Lower lobe of right lung (tissue), 2 donors: ENCODE measurements around the gene RUSC2. TPM values are rescaled to one million over a fixed set of nuclear protein-coding genes. Genes with fewer than 3 reads are reported as not detected.

Experiments used
- ATAC-seq, 2 donors: fragments of 200-7000 bp; cut with Tn5 transposase; one replicate each; pipeline ENCODE4 v1.9.1; 2020 to 2022; ENCODE audit warnings: mild to moderate bottlenecking in 2 of 2, moderate library complexity in 2 of 2
- DNase-seq: peaks from one replicate; pipeline ENCODE4 v3.0.0-alpha.2; 2020
- H3K27ac ChIP-seq: fragments of 200-600 bp; one replicate; pipeline ENCODE4 v1.8.0; 2022
- H3K27me3 ChIP-seq: fragments of 200-600 bp; one replicate; pipeline ENCODE4 v1.8.0; 2022; ENCODE audit warnings: low read depth
- H3K36me3 ChIP-seq: fragments of 200-600 bp; one replicate; pipeline ENCODE4 v1.8.0; 2022; ENCODE audit warnings: mild to moderate bottlenecking
- H3K4me1 ChIP-seq: fragments of 200-600 bp; one replicate; pipeline ENCODE4 v1.8.0; 2022
- H3K4me3 ChIP-seq: fragments of 200-600 bp; one replicate; pipeline ENCODE4 v1.8.0; 2022; ENCODE audit warnings: mild to moderate bottlenecking
- H3K9me3 ChIP-seq: fragments of 200-600 bp; one replicate; pipeline ENCODE4 v1.8.0; 2022
- intact Hi-C: fragments of 100-400 bp; cut with DNase I; formaldehyde crosslinking; loops from one replicate; pipeline ENCODE4 v1.11.0; 2022
- total RNA-seq: library from RNA; stranded (reverse); fragmentation: NEBNext Ultra II Directional; extraction: Animal tissue kit (Norgen Biotek cat#: 25700); gene quantifications from one replicate; pipeline ENCODE4 v1.2.1, GENCODE V29; 2021
- TF ChIP-seq, protein P1 (sequence below): fragments of 200-600 bp; IDR thresholded peaks from one replicate; pipeline ENCODE4 v1.8.0; 2022; ENCODE audit warnings: antibody characterized with exemption, mild to moderate bottlenecking
- donor health status: DM: no; HTN: yes; CAD: no; lungs with severe emphysema.

The RUSC2 gene
- total RNA-seq, 1 donor from 2014 or later: 23.6 TPM

DNA sequence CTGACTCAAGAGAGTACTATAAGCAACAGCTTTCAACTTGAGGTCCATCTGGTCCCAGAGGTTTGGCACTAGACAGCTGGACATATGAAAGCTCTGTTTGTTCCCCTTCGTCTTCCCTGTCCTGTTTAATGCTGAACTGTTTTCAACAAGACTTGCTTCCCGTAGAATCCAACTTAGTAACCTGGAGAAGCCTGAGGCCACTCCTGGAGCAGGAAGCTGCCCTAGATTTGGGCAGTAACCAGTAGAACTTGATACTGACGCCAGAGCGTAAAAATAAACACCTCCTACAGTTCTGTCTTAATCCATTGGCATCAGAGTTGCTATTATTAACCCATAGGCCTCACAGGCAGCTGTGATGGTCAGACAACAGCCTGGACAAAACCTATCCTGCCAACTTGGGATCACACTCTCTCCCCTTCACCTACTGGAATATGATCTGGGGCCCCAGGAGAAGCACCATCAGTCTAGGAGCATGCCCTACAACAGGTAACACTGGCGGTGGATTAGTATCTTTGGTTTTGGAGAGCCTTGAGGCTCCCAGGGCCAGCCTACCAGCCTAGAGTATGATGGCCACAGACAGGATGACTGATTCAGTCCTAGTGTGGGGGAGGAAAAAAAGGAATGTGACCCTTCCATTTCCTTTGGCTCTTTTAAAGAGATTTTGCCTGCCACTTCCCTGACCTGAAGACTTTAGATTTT is 29.2 kb downstream of the RUSC2 start:
- TF ChIP-seq, protein P1, sequence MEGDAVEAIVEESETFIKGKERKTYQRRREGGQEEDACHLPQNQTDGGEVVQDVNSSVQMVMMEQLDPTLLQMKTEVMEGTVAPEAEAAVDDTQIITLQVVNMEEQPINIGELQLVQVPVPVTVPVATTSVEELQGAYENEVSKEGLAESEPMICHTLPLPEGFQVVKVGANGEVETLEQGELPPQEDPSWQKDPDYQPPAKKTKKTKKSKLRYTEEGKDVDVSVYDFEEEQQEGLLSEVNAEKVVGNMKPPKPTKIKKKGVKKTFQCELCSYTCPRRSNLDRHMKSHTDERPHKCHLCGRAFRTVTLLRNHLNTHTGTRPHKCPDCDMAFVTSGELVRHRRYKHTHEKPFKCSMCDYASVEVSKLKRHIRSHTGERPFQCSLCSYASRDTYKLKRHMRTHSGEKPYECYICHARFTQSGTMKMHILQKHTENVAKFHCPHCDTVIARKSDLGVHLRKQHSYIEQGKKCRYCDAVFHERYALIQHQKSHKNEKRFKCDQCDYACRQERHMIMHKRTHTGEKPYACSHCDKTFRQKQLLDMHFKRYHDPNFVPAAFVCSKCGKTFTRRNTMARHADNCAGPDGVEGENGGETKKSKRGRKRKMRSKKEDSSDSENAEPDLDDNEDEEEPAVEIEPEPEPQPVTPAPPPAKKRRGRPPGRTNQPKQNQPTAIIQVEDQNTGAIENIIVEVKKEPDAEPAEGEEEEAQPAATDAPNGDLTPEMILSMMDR: no peak
- intact Hi-C loops: no loop called here
- Histone ChIP-seq H3K4me3 (no peak overlapping the region), H3K36me3 (no peaks in the 10 kb centered on the region), H3K9me3 (no peaks in the 10 kb centered on the region), H3K27me3 (no peaks in the 10 kb centered on the region), H3K4me1 (peaks cover 72% of the 10 kb centered on the region), H3K27ac (peak overlapping the region; percentile 71)
- ATAC-seq (peak; percentile 66 to 68), DNase-seq (no peak)

DNA sequence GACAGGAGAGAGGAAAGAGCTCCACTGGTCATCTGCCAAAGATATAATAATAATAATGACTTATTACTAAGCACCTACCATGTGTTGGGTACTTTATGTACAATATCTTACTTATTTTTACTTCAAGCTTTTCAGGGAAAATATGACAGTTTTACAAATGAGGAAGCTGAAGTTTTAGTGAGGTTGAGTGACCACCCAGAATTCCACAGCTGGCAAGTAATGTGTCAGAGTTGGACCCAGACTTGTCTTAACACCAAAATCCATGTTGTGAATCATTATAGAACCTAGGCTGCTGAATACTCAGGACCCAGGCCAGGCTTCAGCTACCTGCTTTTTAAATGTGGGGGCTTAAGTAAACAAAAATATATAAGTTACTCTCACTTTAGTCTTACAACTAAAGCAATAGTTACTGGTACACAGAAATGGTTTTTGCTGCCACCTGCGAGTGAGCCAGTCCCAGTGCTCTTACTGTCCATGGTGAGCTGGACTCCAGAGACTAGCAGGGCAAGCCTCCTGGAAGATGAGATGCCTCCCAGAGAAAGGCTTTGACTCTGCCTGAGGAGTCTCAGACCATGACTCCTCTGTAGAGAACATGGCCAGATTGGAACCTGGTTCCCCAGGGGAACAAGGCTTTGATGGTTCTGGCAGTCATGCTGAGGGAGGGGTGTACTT is 29.9 kb downstream of the RUSC2 start:
- Histone ChIP-seq H3K36me3 (no peaks in the 10 kb centered on the region), H3K27ac (peak overlapping the region; percentile 71), H3K27me3 (no peaks in the 10 kb centered on the region), H3K4me3 (no peak overlapping the region), H3K9me3 (no peaks in the 10 kb centered on the region), H3K4me1 (peaks cover 72% of the 10 kb centered on the region)
- TF ChIP-seq, protein P1: no peak
- ATAC-seq (no peak), DNase-seq (no peak)
- intact Hi-C loops: no loop called here

DNA sequence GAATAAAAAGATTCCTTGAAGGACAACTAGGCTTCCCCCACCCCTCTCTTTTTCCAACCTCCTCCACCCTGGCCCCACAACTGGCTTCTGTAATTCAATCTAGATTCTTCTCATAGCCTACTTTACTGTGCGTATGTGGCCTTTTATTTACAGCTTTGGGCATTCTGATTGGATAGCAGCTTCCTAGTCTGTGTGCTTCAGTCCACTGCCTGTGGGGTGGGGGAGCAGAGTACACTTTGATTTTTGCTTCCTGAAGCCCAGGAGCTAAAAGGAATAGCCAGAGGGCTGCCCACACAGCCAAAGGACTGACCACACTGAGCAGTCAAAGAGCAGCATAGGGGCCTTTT is 30.4 kb downstream of the RUSC2 start:
- Histone ChIP-seq H3K4me3 (no peak overlapping the region), H3K27ac (peak overlapping the region; percentile 71), H3K9me3 (no peaks in the 10 kb centered on the region), H3K4me1 (peaks cover 72% of the 10 kb centered on the region), H3K36me3 (no peaks in the 10 kb centered on the region), H3K27me3 (no peaks in the 10 kb centered on the region)
- ATAC-seq (no peak), DNase-seq (no peak)
- TF ChIP-seq, protein P1: no peak
- intact Hi-C loops: no loop called here

DNA sequence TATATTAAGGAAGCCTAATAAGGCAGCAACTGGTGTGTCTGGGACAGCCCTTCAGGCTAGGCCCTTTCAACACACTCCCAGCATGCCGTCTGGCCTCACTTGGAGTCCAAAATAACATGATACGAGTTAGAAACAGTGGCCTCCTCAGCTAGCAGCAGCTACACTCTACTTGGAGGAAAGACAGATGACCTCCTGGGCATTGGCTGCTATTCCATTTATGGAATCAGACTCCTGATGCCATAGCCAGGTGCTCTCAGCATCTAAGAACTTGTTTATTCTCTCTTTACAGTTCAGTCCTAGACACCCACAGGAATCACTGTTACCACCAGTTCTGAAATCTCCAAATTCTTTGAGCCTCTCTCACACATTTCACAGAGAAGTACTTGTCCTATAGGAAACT is 31.8 kb downstream of the RUSC2 start:
- H3K27ac ChIP-seq: peak overlapping the region; percentile 19
- no peaks in the 10 kb centered on the region for H3K27me3 ChIP-seq
- no peaks in the 10 kb centered on the region for H3K9me3 ChIP-seq
- no peak overlapping the region for H3K4me3 ChIP-seq
- intact Hi-C loops: no loop called here
- no peak for ATAC-seq
- TF ChIP-seq, protein P1: no peak
- H3K4me1 ChIP-seq: peaks cover 73% of the 10 kb centered on the region
- no peaks in the 10 kb centered on the region for H3K36me3 ChIP-seq
- no peak for DNase-seq

GRCh38 chr9:35522187-35522586 is 32.3 kb downstream of the RUSC2 start:
- TF ChIP-seq, protein P1: no peak
- ATAC-seq: no peak
- H3K27ac ChIP-seq: peak overlapping the region; percentile 19

More at GRCh38 chr9:35522187-35522586, 32.3 kb downstream of the RUSC2 start:
- Histone ChIP-seq H3K9me3 (no peaks in the 10 kb centered on the region), H3K4me1 (peaks cover 75% of the 10 kb centered on the region), H3K4me3 (no peak overlapping the region), H3K36me3 (no peaks in the 10 kb centered on the region), H3K27me3 (no peaks in the 10 kb centered on the region)
- intact Hi-C loops: no loop called here
- DNase-seq: no peak
